ENCODE data around the gene PODN.

- TF ChIP-seq CTCF (conservative IDR thresholded peaks at IDR 0.05), result no peak
- TF ChIP-seq ZFX (IDR thresholded peaks at IDR 0.05), result no peak
Measured at GRCh38 chr1:53092659-53093450, 30.8 kb downstream of the PODN start.
